ENCODE measurements around the gene PDPK1.

Gene PDPK1

GRCh38 chr16:2537451-2538379 lies at the start of gene PDPK1:
PDPK1 (plus strand) TSS chr16:2538021; CDS start chr16:2538113, 92 bp downstream.
- DNase-seq, result peak; percentile 95

- no peak for DNase-seq
Measured at GRCh38 chr16:2489581-2489980, 48.2 kb upstream of the PDPK1 start.

DNA sequence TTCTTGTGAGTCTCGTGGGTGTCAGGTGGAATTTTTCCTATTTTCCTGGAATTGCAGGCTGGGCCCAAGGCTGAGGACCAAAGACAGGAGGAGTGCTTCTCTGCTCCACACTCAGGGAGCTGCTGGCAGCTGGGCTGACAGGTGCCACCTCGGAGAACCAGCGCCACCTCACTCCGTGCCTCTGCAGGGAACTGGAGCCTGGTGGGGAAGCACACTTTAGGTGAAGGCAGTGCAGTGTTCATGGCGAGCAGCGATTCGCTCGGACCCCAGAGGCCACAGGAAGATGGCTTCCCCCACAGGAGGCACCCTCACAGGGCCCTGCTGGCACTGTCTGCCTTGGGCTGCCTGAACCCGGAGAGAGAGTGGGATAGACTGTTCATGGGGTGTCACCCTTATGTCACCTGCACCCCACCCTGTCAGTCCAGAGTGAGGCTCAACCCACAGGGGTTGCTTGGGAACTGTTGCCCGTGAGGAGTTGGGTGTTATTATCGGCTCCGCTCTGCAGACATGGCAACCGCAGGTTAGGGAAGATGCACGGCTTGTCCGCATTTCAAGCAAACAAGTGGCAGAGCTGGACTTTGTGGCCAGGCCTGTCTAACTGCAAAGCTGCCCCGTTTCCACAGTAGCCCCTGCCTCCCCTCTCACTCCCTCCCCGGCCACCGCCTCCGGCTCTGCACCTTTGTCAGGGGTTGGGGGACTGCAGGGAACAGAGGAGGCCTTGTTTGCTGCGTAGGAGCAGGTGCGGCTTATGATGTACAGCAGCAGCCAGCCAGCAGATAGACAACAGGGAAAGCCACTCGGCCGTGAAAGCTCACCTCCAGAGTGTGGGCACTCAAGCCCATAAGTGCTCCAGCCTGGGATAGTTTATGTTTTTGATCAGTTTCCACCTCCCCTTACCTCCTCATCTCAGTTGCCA lies 47.4 kb upstream of the PDPK1 start:
- no peak for DNase-seq

GRCh38 chr16:2492292-2492691 lies 45.5 kb upstream of the PDPK1 start:
- no peak for DNase-seq

- no peak for DNase-seq
Measured at GRCh38 chr16:2493605-2494004, 44.2 kb upstream of the PDPK1 start.

- DNase-seq, result no peak
Measured at GRCh38 chr16:2494616-2495015, 43.2 kb upstream of the PDPK1 start.

GRCh38 chr16:2495041-2495440 lies 42.8 kb upstream of the PDPK1 start:
- DNase-seq, result no peak

- DNase-seq, result no peak
Measured at GRCh38 chr16:2496223-2497115, 41.4 kb upstream of the PDPK1 start.

DNA sequence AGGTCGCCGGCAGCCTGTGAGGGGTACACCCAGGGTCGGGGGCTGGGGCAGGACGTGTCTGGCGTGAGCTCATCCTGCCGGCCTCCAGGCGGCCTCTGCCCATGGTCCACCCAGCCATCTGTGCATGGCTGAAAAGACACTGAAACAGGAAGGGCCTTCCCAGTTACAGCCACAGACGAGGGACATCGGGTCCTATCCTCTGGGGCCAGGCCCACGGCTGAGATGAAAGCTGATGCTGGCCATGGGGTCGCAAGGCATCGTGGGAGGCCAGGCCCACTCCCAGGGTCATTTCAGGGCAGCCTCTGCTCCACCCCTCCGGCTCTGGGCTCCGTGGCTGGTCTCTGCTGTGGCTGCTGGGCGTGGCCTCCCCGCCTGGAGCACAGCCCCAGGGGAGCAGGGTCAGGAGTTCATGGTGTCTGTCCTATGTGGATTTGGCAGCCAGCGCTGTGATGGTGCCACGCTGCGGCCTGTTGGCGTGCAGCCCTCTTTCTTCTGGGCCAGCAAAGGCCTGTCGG lies 40.6 kb upstream of the PDPK1 start:
- DNase-seq, result no peak

DNA sequence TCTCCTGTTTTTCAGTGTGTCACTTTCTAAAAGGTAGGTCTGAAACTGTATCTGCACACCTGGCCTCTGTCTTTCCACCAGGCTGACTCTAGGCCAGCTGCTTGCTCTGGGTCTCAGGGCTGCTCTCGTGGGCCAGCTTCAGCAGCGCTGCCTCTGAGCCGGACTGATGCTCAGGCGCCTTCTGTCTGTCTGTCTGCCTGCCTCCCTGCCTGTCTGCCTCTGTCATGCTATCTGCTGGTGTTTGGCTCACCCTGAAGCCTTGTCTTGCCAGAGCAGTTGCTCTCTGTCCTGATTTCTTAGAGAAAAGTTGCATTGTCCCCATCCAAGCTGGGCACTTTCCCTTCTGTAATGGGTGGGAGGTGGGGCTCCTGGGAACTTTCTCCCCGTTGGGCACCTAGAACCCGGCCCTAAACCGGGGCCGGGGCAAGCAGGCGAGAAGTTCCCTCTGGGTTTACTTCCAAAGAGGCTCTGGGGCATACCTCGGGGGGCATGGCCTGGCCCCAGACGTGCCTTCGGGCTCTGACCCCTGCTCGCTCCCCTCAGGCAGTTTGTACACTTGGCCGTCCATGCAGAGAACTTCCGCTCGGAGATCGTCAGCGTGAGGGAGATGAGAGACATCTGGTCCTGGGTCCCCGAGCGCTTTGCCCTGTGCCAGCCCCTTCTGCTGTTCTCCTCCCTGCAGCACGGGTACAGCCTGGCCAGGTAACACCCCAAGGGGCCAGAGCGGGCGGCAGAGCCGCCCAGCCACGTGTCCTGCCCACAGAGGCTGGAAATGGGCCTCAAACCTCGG lies 39.9 kb upstream of the PDPK1 start:
- DNase-seq, result no peak

DNA sequence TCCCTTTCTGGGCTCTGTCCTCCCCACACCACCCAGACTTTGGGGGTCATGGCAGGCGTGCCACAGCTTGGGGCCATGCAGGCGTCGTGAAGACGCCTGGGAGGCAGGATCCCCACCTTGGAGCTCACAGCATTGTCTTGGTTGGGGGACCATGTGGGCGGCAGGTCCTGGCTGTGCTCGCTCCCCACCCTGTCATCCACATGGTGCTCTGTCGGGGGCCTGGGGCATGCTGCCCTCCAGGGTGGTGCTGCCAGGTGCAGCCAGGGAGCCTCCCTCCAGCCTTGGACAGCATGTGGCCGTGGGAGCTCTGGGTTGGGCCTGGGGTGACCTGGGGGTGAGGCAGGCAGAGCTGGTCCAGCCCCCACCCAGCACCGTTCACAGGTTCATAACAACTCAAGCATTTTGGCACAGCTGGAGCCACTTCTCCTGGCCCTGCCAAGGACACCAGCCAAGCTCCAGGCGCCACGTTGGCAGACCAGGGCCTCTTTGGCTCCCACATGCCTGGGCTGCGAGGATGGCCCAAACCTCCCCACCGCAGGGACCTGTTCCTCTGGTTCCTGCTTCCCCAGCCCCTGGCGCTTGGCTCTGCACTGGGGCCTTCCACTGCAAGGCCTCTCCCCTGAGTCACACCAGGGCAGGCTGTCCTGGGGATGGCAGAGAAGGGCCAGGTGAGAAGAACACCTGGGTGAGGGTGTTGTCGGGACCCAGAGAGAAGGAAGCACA lies 39.1 kb upstream of the PDPK1 start:
- no peak for DNase-seq

DNA sequence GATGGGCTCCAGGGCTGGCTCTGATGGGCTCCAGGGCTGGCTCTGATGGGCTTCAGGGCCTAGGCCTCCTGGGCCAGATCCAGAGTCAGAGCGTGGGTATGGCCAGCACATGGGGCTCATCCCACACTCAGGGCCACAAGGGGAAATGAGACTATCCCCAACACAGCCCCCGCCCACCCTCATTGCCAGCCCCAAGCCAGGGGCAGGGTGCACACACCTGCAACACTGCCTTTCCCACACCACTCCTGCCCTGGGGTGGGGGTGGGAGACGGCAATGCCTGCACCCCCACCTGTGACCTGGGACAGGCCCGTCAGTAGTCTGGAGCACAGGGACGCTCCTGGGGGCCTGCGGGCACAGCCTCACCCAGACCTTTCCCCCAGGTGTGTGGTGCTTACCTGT lies 38.4 kb upstream of the PDPK1 start:
- no peak for DNase-seq

GRCh38 chr16:2499890-2500429 lies 37.9 kb upstream of the PDPK1 start:
- DNase-seq, result no peak

DNA sequence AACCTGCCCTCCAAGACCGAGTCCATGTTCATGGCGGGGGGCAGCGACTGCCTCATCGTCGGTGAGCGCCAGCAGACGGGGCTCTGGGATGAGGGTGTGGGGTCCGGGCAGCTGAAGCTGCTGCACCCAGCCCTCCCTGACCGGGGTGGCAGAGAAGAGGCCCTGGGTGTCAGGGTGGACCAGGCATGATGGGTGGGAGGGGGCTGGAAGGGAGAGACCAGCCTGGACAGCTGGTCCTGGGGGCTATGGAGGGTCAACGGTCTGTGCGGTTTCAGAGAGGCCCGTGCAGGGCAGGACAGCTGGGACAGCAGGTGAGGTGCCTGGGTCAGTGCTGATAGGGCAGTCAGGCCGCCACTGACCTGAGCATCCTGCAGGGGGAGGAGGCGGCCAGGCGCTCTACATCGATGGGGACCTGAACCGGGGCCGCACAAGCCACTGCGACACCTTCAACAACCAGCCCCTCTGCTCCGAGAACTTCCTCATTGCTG lies 37.3 kb upstream of the PDPK1 start:
- no peak for DNase-seq

- DNase-seq, result peak; percentile 83
Measured at GRCh38 chr16:2500918-2501750, 36.7 kb upstream of the PDPK1 start.

- no peak for DNase-seq
Measured at GRCh38 chr16:2501946-2502895, 35.6 kb upstream of the PDPK1 start.

DNA sequence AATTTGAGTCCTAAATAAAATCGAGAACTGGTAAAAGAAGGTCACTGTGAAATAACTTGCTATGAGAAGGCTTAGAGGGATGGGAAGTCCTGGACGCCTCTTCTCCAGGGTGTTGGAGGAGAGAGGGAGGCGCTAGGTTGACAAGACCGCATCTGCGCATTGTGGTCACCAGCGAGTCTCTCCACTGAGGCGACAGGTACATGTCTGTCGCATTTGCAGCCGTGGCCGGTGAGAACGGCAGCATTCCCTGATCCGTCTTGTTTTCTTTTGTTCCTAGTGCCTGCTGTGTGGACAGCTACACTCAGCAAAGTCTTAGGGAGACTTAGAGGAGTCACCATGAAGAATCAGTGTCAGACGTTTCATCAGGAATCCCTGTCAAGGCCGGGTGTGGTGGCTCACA lies 32.1 kb upstream of the PDPK1 start:
- no peak for DNase-seq

GRCh38 chr16:2507052-2507659 lies 30.7 kb upstream of the PDPK1 start:
- DNase-seq, result no peak

Data from CD4-positive, alpha-beta T cell treated with Interleukin-6 for 4 hours (primary cell).